Stromal cell of bone marrow (primary cell): Measurements from ENCODE around the gene EXOC1L.

Experiments
- DNase-seq: peaks from one replicate; pipeline ENCODE4 v3.0.0-alpha.2; 2012; ENCODE audit warnings: low read depth

EXOC1L gene

DNA sequence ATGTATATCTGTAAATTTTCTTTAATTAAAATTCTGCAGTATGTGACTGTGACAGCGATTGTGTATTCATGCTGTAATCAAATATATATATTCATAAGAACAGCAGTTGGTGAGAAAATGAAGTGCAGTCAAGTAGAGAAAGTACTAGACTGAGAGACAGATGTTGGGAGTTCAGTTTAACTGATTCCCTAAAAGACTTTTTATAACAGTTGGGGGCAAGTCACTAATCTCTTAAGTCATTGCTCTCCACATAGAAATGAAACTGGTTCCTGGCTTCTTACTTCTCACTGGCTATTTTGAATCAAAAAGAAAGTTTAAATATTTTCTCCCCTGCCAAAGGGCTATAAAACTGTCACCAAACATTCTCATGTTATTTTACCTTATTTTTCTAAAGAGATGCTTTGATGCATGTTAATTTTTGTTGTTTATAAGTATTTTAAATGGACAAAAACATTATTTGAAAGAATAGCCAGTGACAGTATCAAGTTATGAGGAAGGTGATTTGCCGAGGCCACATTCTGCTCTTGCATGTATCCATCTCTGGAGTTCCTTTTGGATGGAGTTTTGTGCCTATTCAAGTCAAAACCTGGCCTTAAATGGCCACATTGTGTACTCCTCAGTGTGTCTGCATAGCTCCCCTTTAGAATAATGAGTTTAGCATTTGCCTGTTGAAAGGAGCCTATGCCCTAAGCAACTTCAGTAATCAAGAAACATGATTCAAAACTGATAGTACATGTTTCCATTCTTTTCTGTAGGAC, 64.7 kb downstream of the EXOC1L start:
- DNase-seq, result no peak

DNA sequence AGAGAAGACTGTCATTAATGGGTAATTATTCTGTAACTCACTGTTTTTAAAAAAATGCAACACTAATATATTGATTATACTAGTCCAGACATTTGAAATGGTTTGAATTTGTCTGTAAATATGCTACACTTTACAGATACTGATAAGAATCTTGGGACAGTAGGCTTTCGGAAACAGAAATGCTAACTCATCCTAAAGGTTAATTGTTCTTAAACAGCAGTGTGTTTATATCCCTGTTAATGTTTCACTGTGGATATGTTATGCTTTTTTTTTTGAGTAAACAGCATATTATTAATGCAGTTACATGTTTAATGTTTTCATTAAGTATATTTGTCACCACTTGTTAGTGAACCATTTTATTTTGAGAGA, 65.2 kb downstream of the EXOC1L start:
- DNase-seq, result no peak
